Activated T-helper 1 cell treated with anti-CD3 and anti-CD28 coated beads, Interleukin-12 subunit alpha, Interleukin-12 subunit beta, Interleukin-2, Interleukin-4 antibody, amounts not matched to agents 30 ng/mL and 10 ng/mL and 1 ng/mL, durations not matched to agents 14 hours and 24 hours and 36 hours (primary cell): Measurements from ENCODE around the gene FN3KRP. TPM values are rescaled to one million over a fixed set of nuclear protein-coding genes. Genes with fewer than 3 reads are reported as not detected.
"Not testable (repeated sequence)": the region's sequence is repeated elsewhere in the genome, so short reads cannot be mapped to it uniquely, and the experiment has no call there.

Experiments
- DNase-seq: peaks from one replicate; pipeline ENCODE4 v3.0.0; 2021; ENCODE audit warnings: low spot score
- H3K27ac Mint-ChIP-seq: one replicate; pipeline ENCODE4 v1.8.0; 2021; ENCODE audit warnings: mild to moderate bottlenecking, mixed read lengths
- H3K27me3 Mint-ChIP-seq: one replicate; pipeline ENCODE4 v1.8.0; 2022; ENCODE audit warnings: mild to moderate bottlenecking, moderate library complexity, mixed read lengths; ENCODE audit not compliant: insufficient read depth
- H3K36me3 Mint-ChIP-seq: one replicate; pipeline ENCODE4 v1.8.0; 2021; ENCODE audit warnings: low read depth, mixed read lengths
- H3K4me1 Mint-ChIP-seq: one replicate; pipeline ENCODE4 v1.8.0; 2021; ENCODE audit warnings: low read depth, mixed read lengths
- H3K4me3 Mint-ChIP-seq: one replicate; pipeline ENCODE4 v1.8.0; 2021; ENCODE audit warnings: mild to moderate bottlenecking, moderate library complexity, mixed read lengths
- H3K9me3 Mint-ChIP-seq: one replicate; pipeline ENCODE4 v1.8.0; 2021; ENCODE audit warnings: mixed read lengths
- intact Hi-C: fragments of 100-400 bp; cut with micrococcal nuclease; formaldehyde crosslinking; loops from one replicate; pipeline ENCODE4 v1.15.1; 2024
- total RNA-seq: library from RNA; stranded (reverse); gene quantifications from 2 replicates; pipeline ENCODE4 v1.2.3, GENCODE V29; 2022

The FN3KRP gene
- total RNA-seq, 1 donor from 2014 or later: 37.6 TPM

DNA sequence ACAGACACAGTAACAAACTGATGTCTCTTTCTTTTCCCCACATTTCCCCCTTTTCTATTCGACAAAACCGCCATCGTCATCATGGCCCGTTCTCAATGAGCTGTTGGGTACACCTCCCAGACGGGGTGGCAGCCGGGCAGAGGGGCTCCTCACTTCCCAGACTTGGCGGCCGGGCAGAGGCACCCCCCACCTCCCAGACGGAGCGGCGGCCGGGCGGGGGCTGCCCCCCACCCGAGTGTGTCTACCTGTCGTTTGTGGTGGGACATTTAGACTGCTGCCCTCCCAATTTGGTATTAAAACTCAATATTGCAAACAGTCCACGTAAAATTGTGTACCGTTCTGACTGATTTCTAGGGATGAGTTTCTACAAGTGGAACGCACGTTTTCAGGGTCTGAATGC is 58.0 kb downstream of the FN3KRP start:
- not testable (repeated sequence) for H3K4me3 Mint-ChIP-seq, H3K27me3 Mint-ChIP-seq, H3K9me3 Mint-ChIP-seq, H3K27ac Mint-ChIP-seq, DNase-seq
- Mint-ChIP-seq H3K36me3 (peaks cover 13% of the 10 kb centered on the region), H3K4me1 (peaks cover 10% of the 10 kb centered on the region)
- intact Hi-C loops: loop anchor here (1.0 kb wide), 1 partner anchor 106 kb away; no protein-coding TSS in a partner anchor

DNA sequence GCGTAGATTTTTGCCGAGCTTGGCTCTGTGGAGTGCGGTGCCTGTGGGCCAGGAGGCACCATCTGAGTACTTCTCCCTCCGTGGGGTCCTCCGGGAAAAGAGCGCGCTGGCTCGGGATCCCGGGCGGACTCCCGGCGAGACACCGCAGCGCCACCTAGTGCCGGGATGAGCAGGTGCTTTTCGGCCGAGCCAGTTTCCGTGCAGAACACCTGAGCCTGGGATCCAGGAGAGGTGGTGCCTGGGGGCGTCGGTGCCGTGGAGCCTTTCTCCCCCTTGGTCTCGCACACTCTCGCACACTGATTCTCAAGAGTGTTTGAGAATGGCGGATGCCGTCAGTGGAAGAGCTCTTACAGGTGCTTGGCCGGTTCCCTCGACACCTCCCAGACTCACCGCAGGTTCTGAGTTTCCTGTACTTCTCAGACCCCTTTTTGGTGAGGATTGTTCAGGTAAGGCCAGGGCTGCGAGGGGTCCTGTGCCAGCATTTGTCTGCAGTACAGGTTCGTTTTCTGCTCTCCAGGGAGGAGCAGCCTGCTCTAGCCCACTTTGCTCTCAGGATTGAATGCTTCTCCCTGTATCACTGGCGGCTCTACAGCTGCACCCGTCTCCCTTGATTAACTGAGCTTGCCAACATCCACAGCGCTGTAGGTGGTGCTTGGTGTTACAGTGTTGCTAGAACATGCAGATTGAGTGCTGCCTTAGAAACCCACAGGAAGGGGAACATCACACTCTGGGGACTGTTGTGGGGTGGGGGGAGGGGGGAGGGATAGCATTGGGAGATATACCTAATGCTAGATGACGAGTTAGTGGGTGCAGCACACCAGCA is 58.7 kb downstream of the FN3KRP start:
- H3K27ac Mint-ChIP-seq: no peak overlapping the region
- intact Hi-C loops: no loop called here
- no peak overlapping the region for H3K4me3 Mint-ChIP-seq
- peaks cover 10% of the 10 kb centered on the region for H3K4me1 Mint-ChIP-seq
- no peaks in the 10 kb centered on the region for H3K27me3 Mint-ChIP-seq
- DNase-seq: peak; percentile 17
- peaks cover 13% of the 10 kb centered on the region for H3K36me3 Mint-ChIP-seq
- no peaks in the 10 kb centered on the region for H3K9me3 Mint-ChIP-seq

DNA sequence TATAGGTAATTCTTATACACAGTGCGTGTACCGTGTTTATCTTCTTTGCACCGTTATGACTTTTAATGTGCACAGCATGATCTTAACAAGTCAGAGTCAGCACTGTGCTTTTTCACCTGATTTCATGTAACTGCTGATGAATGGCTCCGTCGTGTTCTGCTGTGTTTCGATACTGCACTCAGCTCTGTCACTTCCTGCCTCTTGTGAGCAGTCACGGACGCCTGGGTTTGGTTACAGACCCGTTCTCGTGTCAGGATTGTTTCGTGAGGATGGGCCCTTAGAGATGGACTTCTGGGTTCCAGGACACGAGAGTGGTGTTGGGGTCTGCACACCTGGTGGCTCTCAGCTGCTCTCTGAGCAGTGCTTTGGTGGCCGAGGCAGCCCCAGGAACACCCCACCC is 59.9 kb downstream of the FN3KRP start:
- Mint-ChIP-seq H3K4me1 (peaks cover 10% of the 10 kb centered on the region), H3K27me3 (no peaks in the 10 kb centered on the region), H3K9me3 (no peaks in the 10 kb centered on the region), H3K36me3 (peaks cover 13% of the 10 kb centered on the region), H3K4me3 (no peak overlapping the region), H3K27ac (no peak overlapping the region)
- intact Hi-C loops: no loop called here
- DNase-seq: no peak

Other genes starting within 250 kb of the FN3KRP start
- 97.7 and 98.1 TPM in 2 replicates for gene FOXK2, start 197.0 kb upstream of the FN3KRP start, total RNA-seq
- 55.1 and 56.7 TPM in 2 replicates for gene WDR45B, start 68.3 kb upstream of the FN3KRP start, total RNA-seq
- gene RAB40B, start 18.0 kb upstream of the FN3KRP start, total RNA-seq: 3.6 and 5.2 TPM in 2 replicates
- gene FN3K, start 18.9 kb downstream of the FN3KRP start, total RNA-seq: 1.9 and 2.7 TPM in 2 replicates
- gene TBCD, start 35.4 kb downstream of the FN3KRP start, total RNA-seq: 106 and 111 TPM in 2 replicates
- gene ZNF750, start 123.3 kb downstream of the FN3KRP start, total RNA-seq: not detected in 2 replicates